A549 (cell line): Measurements from ENCODE around the gene INSIG2. TPM values are rescaled to one million over a fixed set of nuclear protein-coding genes. Genes with fewer than 3 reads are reported as not detected.

Source experiments
- ATAC-seq, 2 experiments: fragments of 200-7000 bp in 1 of 2; fragments of >200 bp in 1 of 2; cut with Nextera tagmentation in 1 of 2; cut with Tn5 transposase in 1 of 2; 3 replicates each; pipeline versions ENCODE4 v1.8.0 to v1.9.1; 2018 to 2020; ENCODE audit warnings: mild to moderate bottlenecking in 1 of 2, moderate library complexity in 1 of 2
- CTCF ChIA-PET: fragments of 300-600 bp; sonication (Branson Sonifier 250); formaldehyde crosslinking; extraction: SDS; loops from one replicate; lab custom pipeline; 2021; ENCODE audit warnings: antibody characterized with exemption, inconsistent platforms; lab: Yijun Ruan, JAX
- POLR2A ChIA-PET: fragments of 350-600 bp; formaldehyde crosslinking; extraction: SDS; loops from one replicate; lab custom pipeline; 2021; ENCODE audit warnings: antibody characterized with exemption, inconsistent platforms; lab: Yijun Ruan, JAX
- DNase-seq, 2 experiments: peaks; one replicate each; pipeline versions ENCODE4 v3.0.0 to v3.0.0-alpha.2; 2011 to 2016; ENCODE audit warnings: low read depth in 1 of 2, low spot score in 1 of 2
- FAIRE-seq: peaks from 2 replicates; lab custom pipeline; 2011; peaks lifted over from hg19 to GRCh38; lab: Jason Lieb, UNC
- H3K27ac ChIP-seq, 2 experiments: fragments of >200 bp; sonication (Bioruptor Twin); formaldehyde crosslinking; 3 replicates each; pipeline ENCODE4 v1.5.1; 2016 to 2017
- H3K4me1 ChIP-seq: fragments of >200 bp; sonication (Bioruptor Twin); formaldehyde crosslinking; 3 replicates; pipeline ENCODE4 v1.6.1; 2016
- H3K4me2 ChIP-seq: fragments of >200 bp; sonication (Bioruptor Twin); formaldehyde crosslinking; 3 replicates; pipeline ENCODE4 v1.6.1; 2016
- H3K4me3 ChIP-seq: fragments of >200 bp; sonication (Bioruptor Twin); formaldehyde crosslinking; 3 replicates; pipeline ENCODE4 v1.5.1; 2016
- H3K9me3 ChIP-seq: fragments of >200 bp; sonication (Bioruptor Twin); formaldehyde crosslinking; 3 replicates; pipeline ENCODE4 v1.6.1; 2016
- BHLHE40 ChIP-seq: IDR thresholded peaks from 2 replicates; pipeline ENCODE4 v1.6.1; 2012; ENCODE audit warnings: low read depth, low read length, inconsistent platforms
- CBX2 ChIP-seq: fragments of 200-600 bp; sonication (generic); IDR thresholded peaks from 2 replicates; pipeline ENCODE4 v1.6.1; 2016; ENCODE audit warnings: low read depth, mild to moderate bottlenecking, borderline replicate concordance
- CBX8 ChIP-seq: fragments of 200-600 bp; sonication (generic); IDR thresholded peaks from 2 replicates; pipeline ENCODE4 v1.6.1; 2016
- CEBPB ChIP-seq, 2 experiments: fragments of >200 bp in 1 of 2; sonication (Bioruptor Twin) in 1 of 2; formaldehyde crosslinking in 1 of 2; IDR thresholded peaks; 2 replicates each; pipeline ENCODE4 v1.6.1; 2012 to 2016
- EP300 ChIP-seq, 2 experiments: fragments of >200 bp; sonication (Bioruptor Twin); formaldehyde crosslinking; IDR thresholded peaks; 2 replicates in 1 of 2; 3 replicates in 1 of 2; pipeline ENCODE4 v1.6.1; 2016 to 2017
- ESRRA ChIP-seq: fragments of 150-350 bp; IDR thresholded peaks from 2 replicates; pipeline ENCODE4 v1.6.1; 2014; ENCODE audit warnings: mild to moderate bottlenecking, low read length, borderline replicate concordance
- FOSB ChIP-seq: fragments of 250-450 bp; sonication (Bioruptor Pico); IDR thresholded peaks from 2 replicates; pipeline ENCODE4 v1.5.0; 2020; ENCODE audit warnings: mild to moderate bottlenecking, moderate library complexity
- FOXS1 ChIP-seq: fragments of 250-450 bp; sonication (Bioruptor Pico); IDR thresholded peaks from 2 replicates; pipeline ENCODE4 v1.5.0; 2020; ENCODE audit warnings: mild to moderate bottlenecking, moderate library complexity
- GATA3 ChIP-seq: IDR thresholded peaks from 2 replicates; pipeline ENCODE4 v1.6.1; 2012; ENCODE audit warnings: borderline replicate concordance
- HDAC2 ChIP-seq: fragments of 200-600 bp; sonication (generic); IDR thresholded peaks from 2 replicates; pipeline ENCODE4 v1.6.1; 2016
- HES2 ChIP-seq: fragments of >200 bp; sonication (Bioruptor Twin); formaldehyde crosslinking; IDR thresholded peaks from 2 replicates; pipeline ENCODE4 v1.6.1; 2016
- HEYL ChIP-seq: fragments of 250-450 bp; sonication (Bioruptor Pico); IDR thresholded peaks from 2 replicates; pipeline ENCODE4 v1.8.0; 2021; ENCODE audit warnings: mild to moderate bottlenecking, moderate library complexity
- HOXA7 ChIP-seq: fragments of 250-450 bp; sonication (Bioruptor Pico); IDR thresholded peaks from 2 replicates; pipeline ENCODE4 v1.5.0; 2020; ENCODE audit warnings: mild to moderate bottlenecking, moderate library complexity
- HOXB13 ChIP-seq: fragments of 250-450 bp; sonication (Bioruptor Pico); IDR thresholded peaks from 2 replicates; pipeline ENCODE4 v1.5.0; 2020; ENCODE audit warnings: low read depth, mild to moderate bottlenecking, moderate library complexity
- JUNB ChIP-seq: fragments of >200 bp; sonication (Bioruptor Twin); formaldehyde crosslinking; IDR thresholded peaks from 2 replicates; pipeline ENCODE4 v1.6.1; 2016
- MAFK ChIP-seq: fragments of 450-650 bp; IDR thresholded peaks from 2 replicates; pipeline ENCODE4 v1.6.1; 2014; ENCODE audit not compliant: partially characterized antibody
- MAZ ChIP-seq: fragments of 150-350 bp; IDR thresholded peaks from 2 replicates; pipeline ENCODE4 v1.6.1; 2014; ENCODE audit warnings: antibody characterized with exemption, low read depth, low read length, borderline replicate concordance
- NFE2L2 ChIP-seq: fragments of 150-350 bp; conservative IDR thresholded peaks from 2 replicates; pipeline ENCODE4 v1.6.1; 2014; ENCODE audit warnings: low read length
- NPAS2 ChIP-seq: fragments of 250-450 bp; sonication (Bioruptor Pico); IDR thresholded peaks from 2 replicates; pipeline ENCODE4 v1.8.0; 2022; ENCODE audit warnings: mild to moderate bottlenecking, moderate library complexity, borderline replicate concordance
- PBX3 ChIP-seq: IDR thresholded peaks from 2 replicates; pipeline ENCODE4 v1.6.1; 2012
- PHF8 ChIP-seq: fragments of 200-600 bp; sonication (generic); IDR thresholded peaks from 2 replicates; pipeline ENCODE4 v1.6.1; 2016; ENCODE audit warnings: low read depth, mild to moderate bottlenecking, antibody characterized with exemption, moderate library complexity, borderline replicate concordance
- POLR2A ChIP-seq: IDR thresholded peaks from 2 replicates; pipeline ENCODE4 v1.6.1; 2012; ENCODE audit warnings: mild to moderate bottlenecking, low read length
- POLR2AphosphoS2 ChIP-seq: conservative IDR thresholded peaks from 2 replicates; pipeline ENCODE4 v1.6.1; 2012; ENCODE audit warnings: low read length, improper control_type of control experiment, inconsistent platforms
- RAD21 ChIP-seq, 2 experiments: fragments of >200 bp in 1 of 2; sonication (Bioruptor Twin) in 1 of 2; formaldehyde crosslinking in 1 of 2; IDR thresholded peaks in 1 of 2; conservative IDR thresholded peaks in 1 of 2; 2 replicates in 1 of 2; 3 replicates in 1 of 2; pipeline ENCODE4 v1.6.1; 2012 to 2018; ENCODE audit warnings: inconsistent platforms in 1 of 2
- RCOR1 ChIP-seq: fragments of 150-350 bp; IDR thresholded peaks from 2 replicates; pipeline ENCODE4 v1.6.1; 2014; ENCODE audit warnings: antibody characterized with exemption, low read length, low read depth
- REST ChIP-seq: fragments of 200-600 bp; sonication (generic); IDR thresholded peaks from 2 replicates; pipeline ENCODE4 v1.6.1; 2016; ENCODE audit warnings: antibody characterized with exemption, mild to moderate bottlenecking, moderate library complexity
- RNF2 ChIP-seq: fragments of 200-600 bp; sonication (generic); IDR thresholded peaks from 2 replicates; pipeline ENCODE4 v1.6.1; 2016; ENCODE audit warnings: low read depth, mild to moderate bottlenecking, antibody characterized with exemption, moderate library complexity, borderline replicate concordance
- SMC3 ChIP-seq: fragments of >200 bp; sonication (Bioruptor Twin); formaldehyde crosslinking; IDR thresholded peaks from 3 replicates; pipeline ENCODE4 v1.6.1; 2018; ENCODE audit warnings: inconsistent platforms
- SREBF2 ChIP-seq: fragments of 450-650 bp; IDR thresholded peaks from 2 replicates; pipeline ENCODE4 v1.6.1; 2014; ENCODE audit warnings: mild to moderate bottlenecking, moderate library complexity
- TFCP2L1 ChIP-seq: fragments of 250-450 bp; sonication (Bioruptor Pico); IDR thresholded peaks from 2 replicates; pipeline ENCODE4 v1.5.0; 2021; ENCODE audit warnings: mild to moderate bottlenecking
- TP53 ChIP-seq: fragments of 250-450 bp; sonication (Bioruptor Pico); IDR thresholded peaks from 2 replicates; pipeline ENCODE4 v1.5.0; 2021; ENCODE audit warnings: mild to moderate bottlenecking, moderate library complexity
- USF2 ChIP-seq: fragments of 450-650 bp; IDR thresholded peaks from 2 replicates; pipeline ENCODE4 v1.6.1; 2014; ENCODE audit warnings: antibody characterized with exemption
- ZC3H11A ChIP-seq: fragments of 450-650 bp; IDR thresholded peaks from 2 replicates; pipeline ENCODE4 v1.6.1; 2014; ENCODE audit warnings: antibody characterized with exemption, mild to moderate bottlenecking
- ZFP36 ChIP-seq: fragments of 450-650 bp; IDR thresholded peaks from 2 replicates; pipeline ENCODE4 v1.6.1; 2014; ENCODE audit warnings: borderline replicate concordance; ENCODE audit not compliant: partially characterized antibody
- ZNF302 ChIP-seq: fragments of 250-450 bp; sonication (Bioruptor Pico); IDR thresholded peaks from 2 replicates; pipeline ENCODE4 v1.9.0; 2021; ENCODE audit warnings: inconsistent platforms, mild to moderate bottlenecking, moderate library complexity
- ZSCAN20 ChIP-seq: fragments of 250-450 bp; sonication (Bioruptor Pico); IDR thresholded peaks from 2 replicates; pipeline ENCODE4 v1.8.0; 2022; ENCODE audit warnings: mild to moderate bottlenecking, moderate library complexity
- WGBS: methylation state at CpG from one replicate; pipeline ENCODE4 v1.1.6; 2017; ENCODE audit errors: missing lambda C conversion rate; 5-methylcytosine and 5-hydroxymethylcytosine counted together
- polyA minus RNA-seq: library from RNA; depleted of rRNA, polyadenylated mRNA; stranded (reverse); fragments of >200 nt; gene quantifications from 2 replicates; pipeline ENCODE4 v1.2.3, GENCODE V29; 2011; rRNA and poly(A)+ RNA removed
- polyA plus RNA-seq, 4 experiments: library from polyadenylated mRNA; depleted of rRNA in 3 of 4; stranded (reverse); fragments of >200 nt; fragmentation: RNase III in 1 of 4; extraction: RNeasy Plus Mini Kit Qiagen cat#74134 plus additional on column Dnase treatment in 1 of 4; gene quantifications; 2 replicates in 3 of 4; 3 replicates in 1 of 4; pipeline ENCODE4 v1.2.3, GENCODE V29; 2011 to 2017

The INSIG2 gene
- 23.4 and 25.2 TPM in 2 replicates for polyA plus RNA-seq (2011; rRNA removed)
- polyA plus RNA-seq (2012; cell fraction: cytosol; rRNA removed) = 6.1 and 6.3 TPM in 2 replicates
- 2.1 and 5.0 TPM in 2 replicates for polyA plus RNA-seq (2012; cell fraction: nucleus; rRNA removed)
- 10.2 to 13.8 TPM (median 12.1 TPM) in 3 replicates for polyA plus RNA-seq (2017; fragmentation: RNase III; extraction: RNeasy Plus Mini Kit Qiagen cat#74134 plus additional on column Dnase treatment)
- 6.6 and 6.7 TPM in 2 replicates for polyA minus RNA-seq

- peak within 1 kb of the TSS; percentile 89 for H3K4me3 ChIP-seq
- H3K4me2 ChIP-seq = peak within 1 kb of the TSS; percentile 93
- ChIA-PET CTCF (interaction anchor here (0.9 to 1.2 kb wide), 2 partner anchors 42 to 286 kb away, joined by 3 to 5 read pairs; no protein-coding TSS in a partner anchor), POLR2A (interaction anchor here (0.7 to 0.9 kb wide), 2 partner anchors 11 to 38 kb away, joined by 5 to 9 read pairs; no protein-coding TSS in a partner anchor)
- FAIRE-seq (peak; percentile 56), ATAC-seq (peak; percentile 96 to 98), DNase-seq (peak; percentile 88 to 97)
- H3K9me3 ChIP-seq = no peaks in the 10 kb centered on the region
- H3K4me1 ChIP-seq = peaks cover 29% of the 10 kb centered on the region
- WGBS = under 1% methylated on average over 48 of the region's 63 CpGs
- H3K27ac ChIP-seq = peak within 1 kb of the TSS; percentile 79 to 91
- TF ChIP-seq GATA3 = no peak
- TF ChIP-seq RCOR1 = no peak
- TF ChIP-seq MAZ = no peak
- TF ChIP-seq TP53 = no peak
- TF ChIP-seq PBX3 = no peak
- TF ChIP-seq FOXS1 (CRISPR knock-in tag) = no peak
- TF ChIP-seq SMC3 = no peak
- no peak for TF ChIP-seq ZNF302 (CRISPR knock-in tag)
- TF ChIP-seq PHF8 = no peak; the same call in 1 of the 2 replicates
- TF ChIP-seq NFE2L2 = no peak
- peak; percentile 67 for TF ChIP-seq POLR2A
- TF ChIP-seq POLR2AphosphoS2 = no peak
- no peak for TF ChIP-seq CEBPB (IDR thresholded peaks at IDR 0.05)
- no peak for TF ChIP-seq HES2
- TF ChIP-seq FOSB (CRISPR knock-in tag) = no peak
- no peak for TF ChIP-seq ZSCAN20 (CRISPR knock-in tag)
- TF ChIP-seq RNF2 = no peak
- TF ChIP-seq CBX2 = no peak
- no peak for TF ChIP-seq NPAS2 (CRISPR knock-in tag)
- TF ChIP-seq HDAC2 = no peak
- no peak for TF ChIP-seq USF2
- no peak for TF ChIP-seq HEYL (CRISPR knock-in tag)
- no peak for TF ChIP-seq CBX8
- TF ChIP-seq JUNB = no peak
- no peak for TF ChIP-seq SREBF2
- TF ChIP-seq ZC3H11A = no peak
- no peak for TF ChIP-seq ESRRA
- TF ChIP-seq EP300 (IDR thresholded peaks at IDR 0.05) = no peak
- no peak for TF ChIP-seq RAD21 (conservative IDR thresholded peaks at IDR 0.05 in 1 of 2, IDR thresholded peaks at IDR 0.05 in 1 of 2)
- peak; percentile 97 for TF ChIP-seq MAFK
- no peak for TF ChIP-seq HOXB13 (CRISPR knock-in tag)
- TF ChIP-seq BHLHE40 = no peak
- no peak for TF ChIP-seq REST
- TF ChIP-seq TFCP2L1 (CRISPR knock-in tag) = no peak
- TF ChIP-seq HOXA7 (CRISPR knock-in tag) = no peak
- TF ChIP-seq ZFP36 = no peak
Observed at GRCh38 chr2:118088051-118089024, at the start of gene INSIG2. INSIG2 (plus strand) TSS chr2:118088471; CDS start chr2:118096557, 8,086 bp downstream.
